Panc1 (cell line): Measurements from ENCODE around the gene RASSF9. TPM values are rescaled to one million over a fixed set of nuclear protein-coding genes. Genes with fewer than 3 reads are reported as not detected.

ENCODE experiments used
- ATAC-seq: fragments of 200-7000 bp; cut with Tn5 transposase; 2 replicates; pipeline ENCODE4 v1.9.1; 2020; ENCODE audit warnings: mild to moderate bottlenecking, moderate library complexity
- BruUV-seq: library from RNA; stranded (reverse); fragments of 400-500 nt; replicated peaks from 2 replicates; lab custom pipeline; 2021; lab: Mats Ljungman, UMichigan
- CTCF ChIA-PET: fragments of 300-600 bp; sonication (Branson Sonifier 250); formaldehyde crosslinking; loops from one replicate; lab custom pipeline; 2022; ENCODE audit warnings: antibody characterized with exemption; lab: Charles Lee
- POLR2A ChIA-PET: fragments of 300-600 bp; sonication (Branson Sonifier 250); formaldehyde crosslinking; loops from one replicate; lab custom pipeline; 2022; ENCODE audit warnings: antibody characterized with exemption; lab: Charles Lee
- DNase-seq: peaks from one replicate; pipeline ENCODE4 v3.0.0-alpha.2; 2010; ENCODE audit warnings: low read depth, low spot score
- H3K27ac ChIP-seq: 2 replicates; pipeline ENCODE4 v1.5.1; 2011; ENCODE audit warnings: mild to moderate bottlenecking, low read length, inconsistent platforms
- H3K27me3 ChIP-seq: fragments of 200-500 bp; sonication (Bioruptor generic); 2 replicates; pipeline ENCODE4 v1.6.0; 2014; ENCODE audit warnings: low read length, inconsistent platforms; ENCODE audit not compliant: control insufficient read depth, insufficient read depth
- H3K36me3 ChIP-seq: fragments of 200-500 bp; sonication (Bioruptor generic); 2 replicates; pipeline ENCODE4 v1.5.1; 2014; ENCODE audit warnings: inconsistent platforms, mild to moderate bottlenecking, low read length, moderate library complexity; ENCODE audit not compliant: control insufficient read depth, insufficient read depth
- H3K4me1 ChIP-seq: 2 replicates; pipeline ENCODE4 v1.5.1; 2011; ENCODE audit warnings: inconsistent platforms, mild to moderate bottlenecking, low read length, moderate library complexity; ENCODE audit not compliant: control insufficient read depth, insufficient read depth
- H3K4me3 ChIP-seq, 2 experiments: 2 replicates each; pipeline ENCODE4 v1.5.1; 2011 to 2012; ENCODE audit warnings: low read depth in 2 of 2, low read length in 2 of 2, mild to moderate bottlenecking in 2 of 2, inconsistent platforms in 1 of 2, moderate library complexity in 1 of 2
- H3K9me3 ChIP-seq: fragments of 200-500 bp; sonication (Bioruptor generic); 2 replicates; pipeline ENCODE4 v1.5.1; 2014; ENCODE audit warnings: low read depth, mild to moderate bottlenecking, inconsistent platforms, low read length, moderate library complexity; ENCODE audit not compliant: control insufficient read depth, insufficient read depth
- POLR2AphosphoS5 ChIP-seq: IDR thresholded peaks from 2 replicates; pipeline ENCODE4 v1.6.1; 2012; ENCODE audit warnings: mild to moderate bottlenecking, low read depth, low read length, moderate library complexity
- SIN3A ChIP-seq: IDR thresholded peaks from 2 replicates; pipeline ENCODE4 v1.6.1; 2012; ENCODE audit warnings: low read depth, mild to moderate bottlenecking, low read length, moderate library complexity, borderline replicate concordance; ENCODE audit not compliant: insufficient read depth
- TCF7L2 ChIP-seq: IDR thresholded peaks from 2 replicates; pipeline ENCODE4 v1.6.1; 2011; ENCODE audit warnings: mild to moderate bottlenecking, low read depth, low read length, inconsistent platforms
- in situ Hi-C: cut with HindIII; loops from 2 replicates; pipeline ENCODE4 v1.10.0; 2016; ENCODE audit warnings: low sequenced_read_pairs, low pct_unique_long_range_greater_than_20kb
- intact Hi-C: fragments of 100-400 bp; cut with micrococcal nuclease; formaldehyde crosslinking; loops from one replicate; pipeline ENCODE4 v1.10.0; 2022; ENCODE audit not compliant: unreplicated experiment
- total RNA-seq: library from RNA; stranded (reverse); gene quantifications from one replicate; pipeline ENCODE4 v1.2.1, GENCODE V29; 2021; ENCODE audit not compliant: unreplicated experiment
- TF ChIP-seq, protein P1 (sequence below), 2 experiments: IDR thresholded peaks; 2 replicates each; pipeline ENCODE4 v1.6.1; 2011 to 2012; ENCODE audit warnings: low read depth in 2 of 2, control low read depth in 1 of 2, low read length in 1 of 2, mild to moderate bottlenecking in 1 of 2, moderate library complexity in 1 of 2; ENCODE audit not compliant: insufficient read depth in 1 of 2
- TF ChIP-seq, protein P2 (sequence below): fragments of 450-650 bp; IDR thresholded peaks from 2 replicates; pipeline ENCODE4 v1.5.1; 2017; ENCODE audit warnings: mild to moderate bottlenecking

The RASSF9 gene
- total RNA-seq, 1 experiment from 2014 or later, result 0.33 TPM

DNA sequence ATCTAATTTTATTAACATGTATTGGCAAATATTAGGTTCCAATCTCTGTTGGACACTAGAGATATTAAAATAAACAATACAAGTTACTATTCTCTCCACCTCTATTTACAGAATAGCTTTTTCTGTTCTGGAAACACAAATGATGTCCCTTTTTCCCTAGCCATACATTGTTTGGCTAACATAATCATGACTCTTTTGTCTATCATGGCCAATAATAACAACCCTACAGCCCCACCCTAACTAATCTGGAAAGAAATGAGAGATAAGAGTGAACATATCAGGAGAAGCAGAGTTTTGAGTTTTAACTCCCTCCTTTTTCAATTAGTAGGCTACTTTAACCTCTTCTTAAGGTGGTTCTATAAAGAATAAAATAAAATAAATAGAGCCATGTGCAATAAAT is 40.2 kb downstream of the RASSF9 start:
- ChIA-PET POLR2A (no interaction called here), CTCF (no interaction called here)
- H3K9me3 ChIP-seq, result no peaks in the 10 kb centered on the region
- no peaks in the 10 kb centered on the region for H3K27me3 ChIP-seq
- no peak overlapping the region for H3K27ac ChIP-seq
- H3K4me1 ChIP-seq, result no peaks in the 10 kb centered on the region
- intact Hi-C loops, result no loop called here
- DNase-seq (no peak), ATAC-seq (no peak)
- TF ChIP-seq TCF7L2 (no peak), POLR2AphosphoS5 (no peak), SIN3A (no peak)
- TF ChIP-seq, protein P1, sequence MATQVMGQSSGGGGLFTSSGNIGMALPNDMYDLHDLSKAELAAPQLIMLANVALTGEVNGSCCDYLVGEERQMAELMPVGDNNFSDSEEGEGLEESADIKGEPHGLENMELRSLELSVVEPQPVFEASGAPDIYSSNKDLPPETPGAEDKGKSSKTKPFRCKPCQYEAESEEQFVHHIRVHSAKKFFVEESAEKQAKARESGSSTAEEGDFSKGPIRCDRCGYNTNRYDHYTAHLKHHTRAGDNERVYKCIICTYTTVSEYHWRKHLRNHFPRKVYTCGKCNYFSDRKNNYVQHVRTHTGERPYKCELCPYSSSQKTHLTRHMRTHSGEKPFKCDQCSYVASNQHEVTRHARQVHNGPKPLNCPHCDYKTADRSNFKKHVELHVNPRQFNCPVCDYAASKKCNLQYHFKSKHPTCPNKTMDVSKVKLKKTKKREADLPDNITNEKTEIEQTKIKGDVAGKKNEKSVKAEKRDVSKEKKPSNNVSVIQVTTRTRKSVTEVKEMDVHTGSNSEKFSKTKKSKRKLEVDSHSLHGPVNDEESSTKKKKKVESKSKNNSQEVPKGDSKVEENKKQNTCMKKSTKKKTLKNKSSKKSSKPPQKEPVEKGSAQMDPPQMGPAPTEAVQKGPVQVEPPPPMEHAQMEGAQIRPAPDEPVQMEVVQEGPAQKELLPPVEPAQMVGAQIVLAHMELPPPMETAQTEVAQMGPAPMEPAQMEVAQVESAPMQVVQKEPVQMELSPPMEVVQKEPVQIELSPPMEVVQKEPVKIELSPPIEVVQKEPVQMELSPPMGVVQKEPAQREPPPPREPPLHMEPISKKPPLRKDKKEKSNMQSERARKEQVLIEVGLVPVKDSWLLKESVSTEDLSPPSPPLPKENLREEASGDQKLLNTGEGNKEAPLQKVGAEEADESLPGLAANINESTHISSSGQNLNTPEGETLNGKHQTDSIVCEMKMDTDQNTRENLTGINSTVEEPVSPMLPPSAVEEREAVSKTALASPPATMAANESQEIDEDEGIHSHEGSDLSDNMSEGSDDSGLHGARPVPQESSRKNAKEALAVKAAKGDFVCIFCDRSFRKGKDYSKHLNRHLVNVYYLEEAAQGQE (IDR thresholded peaks at IDR 0.05; ENCODE audit: insufficient read depth in 1 of 2, low read depth in 2 of 2, low read length in 1 of 2), result no peak
- TF ChIP-seq, protein P2, sequence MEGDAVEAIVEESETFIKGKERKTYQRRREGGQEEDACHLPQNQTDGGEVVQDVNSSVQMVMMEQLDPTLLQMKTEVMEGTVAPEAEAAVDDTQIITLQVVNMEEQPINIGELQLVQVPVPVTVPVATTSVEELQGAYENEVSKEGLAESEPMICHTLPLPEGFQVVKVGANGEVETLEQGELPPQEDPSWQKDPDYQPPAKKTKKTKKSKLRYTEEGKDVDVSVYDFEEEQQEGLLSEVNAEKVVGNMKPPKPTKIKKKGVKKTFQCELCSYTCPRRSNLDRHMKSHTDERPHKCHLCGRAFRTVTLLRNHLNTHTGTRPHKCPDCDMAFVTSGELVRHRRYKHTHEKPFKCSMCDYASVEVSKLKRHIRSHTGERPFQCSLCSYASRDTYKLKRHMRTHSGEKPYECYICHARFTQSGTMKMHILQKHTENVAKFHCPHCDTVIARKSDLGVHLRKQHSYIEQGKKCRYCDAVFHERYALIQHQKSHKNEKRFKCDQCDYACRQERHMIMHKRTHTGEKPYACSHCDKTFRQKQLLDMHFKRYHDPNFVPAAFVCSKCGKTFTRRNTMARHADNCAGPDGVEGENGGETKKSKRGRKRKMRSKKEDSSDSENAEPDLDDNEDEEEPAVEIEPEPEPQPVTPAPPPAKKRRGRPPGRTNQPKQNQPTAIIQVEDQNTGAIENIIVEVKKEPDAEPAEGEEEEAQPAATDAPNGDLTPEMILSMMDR, result no peak
- no TSS peak for BruUV-seq
- no peaks in the 10 kb centered on the region for H3K36me3 ChIP-seq
- no peak overlapping the region for H3K4me3 ChIP-seq
- in situ Hi-C loops, result no loop called here

DNA sequence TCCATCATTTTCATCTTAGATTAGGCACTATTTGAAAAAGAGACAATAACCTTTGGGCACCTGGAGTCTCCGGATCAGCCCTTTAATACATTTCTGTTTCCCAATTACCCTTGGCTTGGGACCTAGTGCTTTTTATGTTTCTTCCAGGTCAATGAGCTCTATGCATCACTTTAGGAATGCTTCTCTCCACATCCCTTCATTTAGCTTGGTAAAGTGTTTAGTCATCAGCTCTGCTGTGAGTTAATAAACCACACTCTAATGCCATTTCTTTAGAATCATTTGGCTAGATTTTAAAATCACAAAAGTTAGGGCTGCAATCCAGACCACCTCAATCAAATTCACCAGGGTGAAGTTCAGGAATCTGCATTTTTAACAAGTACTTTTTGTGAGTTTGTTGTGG is 41.7 kb downstream of the RASSF9 start:
- TF ChIP-seq, protein P2, result no peak
- TF ChIP-seq SIN3A (no peak), TCF7L2 (no peak), POLR2AphosphoS5 (no peak)
- TF ChIP-seq, protein P1 (IDR thresholded peaks at IDR 0.05; ENCODE audit: insufficient read depth in 1 of 2, low read depth in 2 of 2, low read length in 1 of 2), result no peak

More for the DNA sequence above, 41.7 kb downstream of the RASSF9 start:
- BruUV-seq, result no TSS peak
- intact Hi-C loops, result no loop called here
- DNase-seq (no peak), ATAC-seq (no peak)
- Histone ChIP-seq H3K27me3 (no peaks in the 10 kb centered on the region), H3K4me1 (no peaks in the 10 kb centered on the region), H3K27ac (no peak overlapping the region), H3K4me3 (no peak overlapping the region), H3K36me3 (no peaks in the 10 kb centered on the region), H3K9me3 (no peaks in the 10 kb centered on the region)
- in situ Hi-C loops, result no loop called here
- POLR2A ChIA-PET, result no interaction called here
- CTCF ChIA-PET, result no interaction called here
